K562 (cell line): ENCODE measurements around the gene NRG3. TPM values are rescaled to one million over a fixed set of nuclear protein-coding genes. Genes with fewer than 3 reads are reported as not detected.

Source experiments
- ATAC-seq: fragments of 200-7000 bp; cut with Tn5 transposase; 3 replicates; pipeline ENCODE4 v1.9.1; 2020; ENCODE audit warnings: moderate library complexity
- BruUV-seq: library from RNA; stranded (reverse); fragments of 400-500 nt; replicated peaks from 2 replicates; lab custom pipeline; 2021; lab: Mats Ljungman, UMichigan
- CTCF ChIA-PET: fragments of 300-600 bp; formaldehyde crosslinking; extraction: SDS; loops from one replicate; lab custom pipeline; 2021; ENCODE audit warnings: low intra/inter-chr PET ratio; lab: Yijun Ruan, JAX
- POLR2A ChIA-PET: fragments of 300-600, 350-650 bp; sonication (Branson Sonifier 250); formaldehyde crosslinking; extraction: SDS; loops from one replicate; lab custom pipeline; 2021; ENCODE audit warnings: antibody characterized with exemption, inconsistent platforms; lab: Yijun Ruan, JAX
- DNase-seq, 4 experiments: peaks; one replicate each; pipeline versions ENCODE4 v3.0.0 to v3.0.0-alpha.2; 2011 to 2018; ENCODE audit warnings: low spot score in 3 of 4, mixed read lengths in 3 of 4; ENCODE audit errors: extremely low read depth in 1 of 4
- FAIRE-seq: peaks from 2 replicates; lab custom pipeline; 2011; peaks lifted over from hg19 to GRCh38; lab: Jason Lieb, UNC
- H2AFZ ChIP-seq: 2 replicates; pipeline ENCODE4 v1.6.0; 2011; ENCODE audit warnings: low read depth, low read length, control low read depth, inconsistent platforms
- H3K27ac ChIP-seq: fragments of 200-600 bp; 3 replicates; pipeline ENCODE4 v1.8.0; 2011; ENCODE audit warnings: low read depth, mild to moderate bottlenecking, control low read depth, inconsistent platforms, low read length, moderate library complexity, mixed read lengths; ENCODE audit errors: extremely low read depth
- H3K27me3 ChIP-seq, 2 experiments: fragments of 300-600 bp in 1 of 2; 2 replicates in 1 of 2; 3 replicates in 1 of 2; pipeline versions ENCODE4 v1.6.0 to v1.8.0; 2011; ENCODE audit warnings: inconsistent platforms in 2 of 2, low read length in 2 of 2, mild to moderate bottlenecking in 1 of 2, mixed read lengths in 1 of 2, moderate library complexity in 1 of 2; ENCODE audit not compliant: control insufficient read depth in 2 of 2, insufficient read depth in 2 of 2
- H3K36me3 ChIP-seq: fragments of 300-600 bp; 3 replicates; pipeline ENCODE4 v1.8.0; 2011; ENCODE audit warnings: mild to moderate bottlenecking, low read length, inconsistent platforms; ENCODE audit not compliant: control insufficient read depth, insufficient read depth
- H3K4me1 ChIP-seq, 2 experiments: fragments of 200-600 bp in 1 of 2; replicated peaks in 1 of 2; 2 replicates in 1 of 2; 3 replicates in 1 of 2; pipeline versions ENCODE4 v1.5.1 to v1.8.0; 2011; ENCODE audit warnings: inconsistent platforms in 2 of 2, low read length in 2 of 2, mild to moderate bottlenecking in 1 of 2, mixed read lengths in 1 of 2, moderate library complexity in 1 of 2; ENCODE audit not compliant: control insufficient read depth in 2 of 2, insufficient read depth in 2 of 2
- H3K4me2 ChIP-seq: 2 replicates; pipeline ENCODE4 v1.6.1; 2011; ENCODE audit warnings: low read length, control low read depth, inconsistent platforms, mixed read lengths; ENCODE audit not compliant: insufficient read depth
- H3K4me3 ChIP-seq: fragments of 200-600 bp; sonication (generic), shearing (Covaris generic); 2 replicates; pipeline ENCODE4 v1.5.1; 2016; ENCODE audit warnings: control low read depth, inconsistent platforms
- H3K79me2 ChIP-seq: fragments of 200-600 bp; 3 replicates; pipeline ENCODE4 v1.8.0; 2011; ENCODE audit warnings: low read length, inconsistent platforms; ENCODE audit not compliant: control insufficient read depth, insufficient read depth
- H3K9ac ChIP-seq, 2 experiments: 2 replicates each; pipeline versions ENCODE4 v1.6.0 to v1.6.1; 2011; ENCODE audit warnings: low read depth in 2 of 2, low read length in 2 of 2, control low read depth in 1 of 2, inconsistent platforms in 1 of 2, mild to moderate bottlenecking in 1 of 2, mixed read lengths in 1 of 2; ENCODE audit not compliant: insufficient read depth in 1 of 2
- H3K9me1 ChIP-seq: one replicate; pipeline ENCODE4 v1.6.0; 2011; ENCODE audit warnings: inconsistent platforms, mild to moderate bottlenecking, low read length, moderate library complexity; ENCODE audit not compliant: control insufficient read depth, insufficient read depth
- H3K9me3 ChIP-seq: replicated peaks from 2 replicates; pipeline ENCODE4 v1.5.1; 2011; ENCODE audit warnings: low read depth, low read length, inconsistent platforms; ENCODE audit not compliant: control insufficient read depth, insufficient read depth
- H4K20me1 ChIP-seq: replicated peaks from 2 replicates; pipeline ENCODE4 v1.6.1; 2011; ENCODE audit warnings: low read length, inconsistent platforms, mixed read lengths; ENCODE audit not compliant: control insufficient read depth, insufficient read depth
- CBX8 ChIP-seq: fragments of 200-600 bp; sonication (generic); IDR thresholded peaks from 2 replicates; pipeline ENCODE4 v1.6.1; 2012; ENCODE audit warnings: borderline replicate concordance, mixed run types, low read depth, mild to moderate bottlenecking, moderate library complexity, mixed read lengths, low read length, control low read depth, inconsistent platforms; ENCODE audit not compliant: poor library complexity, severe bottlenecking; ENCODE audit errors: extremely low read depth
- CREB3 ChIP-seq: fragments of 450-650 bp; conservative IDR thresholded peaks from 2 replicates; pipeline ENCODE4 v1.6.1; 2016; ENCODE audit warnings: missing genetic modification characterization, low read depth, mild to moderate bottlenecking, missing compliant biosample characterization, moderate library complexity
- MBD1 ChIP-seq: fragments of 250-450 bp; sonication (Bioruptor Pico); IDR thresholded peaks from 2 replicates; pipeline ENCODE4 v1.8.0; 2022; ENCODE audit warnings: inconsistent platforms
- NCOA2 ChIP-seq, 2 experiments: fragments of 450-650 bp; IDR thresholded peaks; 2 replicates each; pipeline ENCODE4 v1.6.1; 2018; ENCODE audit warnings: mild to moderate bottlenecking in 2 of 2, moderate library complexity in 1 of 2; ENCODE audit not compliant: partially characterized antibody in 2 of 2
- PTRF ChIP-seq: fragments of 450-650 bp; IDR thresholded peaks from 2 replicates; pipeline ENCODE4 v1.6.1; 2016; ENCODE audit warnings: mild to moderate bottlenecking, missing genetic modification characterization, missing compliant biosample characterization
- SETDB1 ChIP-seq: IDR thresholded peaks from one replicate; pipeline ENCODE4 v1.6.1; 2012; ENCODE audit warnings: low read length, control low read depth, inconsistent platforms
- STAG1 ChIP-seq: sonication (generic); formaldehyde crosslinking; IDR thresholded peaks from 2 replicates; pipeline ENCODE4 v1.5.0; 2020; ENCODE audit warnings: missing genetic modification reagents, borderline replicate concordance
- YY1 ChIP-seq, 3 experiments: IDR thresholded peaks; 2 replicates each; pipeline ENCODE4 v1.6.1; 2011; ENCODE audit warnings: low read length in 2 of 3, mild to moderate bottlenecking in 2 of 3, moderate library complexity in 2 of 3, borderline replicate concordance in 1 of 3, control low read depth in 1 of 3, low read depth in 1 of 3; ENCODE audit not compliant: insufficient read depth in 3 of 3, insufficient replicate concordance in 2 of 3, control insufficient read depth in 1 of 3, insufficient read length in 1 of 3; ENCODE audit errors: extremely low read depth in 1 of 3
- ZBTB33 ChIP-seq: sonication (generic); formaldehyde crosslinking; IDR thresholded peaks from 2 replicates; pipeline ENCODE4 v1.8.1; 2023; ENCODE audit warnings: mild to moderate bottlenecking, missing genetic modification reagents
- in situ Hi-C: fragments of 300-500 bp; cut with MboI; formaldehyde crosslinking; loops from 4 replicates; pipeline ENCODE4 v1.15.0; 2018; ENCODE audit warnings: inconsistent platforms, mixed read lengths
- intact Hi-C: fragments of 100-400 bp; cut with micrococcal nuclease; formaldehyde crosslinking; loops from 2 replicates; pipeline ENCODE4 v1.14.2; 2022
- polyA plus RNA-seq, 8 experiments: library from polyadenylated mRNA; depleted of rRNA in 4 of 8; stranded (reverse) in 5 of 8; unstranded in 3 of 8; fragments of >200 nt; fragmentation: Nextera tagmentation in 2 of 8; fragmentation: Illumina TruSeq in 1 of 8; extraction: Ambion mirVana in 2 of 8; extraction: Trizol in 1 of 8; gene quantifications; 2 replicates each; pipeline versions ENCODE4 v1.2.1 to v1.2.3, GENCODE V29; 2011 to 2014; ENCODE audit warnings: inconsistent platforms in 1 of 8, missing spikeins in 1 of 8
- total RNA-seq, 7 experiments: library from RNA; depleted of rRNA in 6 of 7; stranded (reverse); fragments of >200 nt in 6 of 7; fragmentation: Illumina TruSeq in 2 of 7; extraction: Trizol in 2 of 7; gene quantifications; 2 replicates each; pipeline versions ENCODE4 v1.2.1 to v1.2.3, GENCODE V29; 2011 to 2021; ENCODE audit warnings: low replicate concordance in 1 of 7

Gene NRG3
- total and polyA plus RNA-seq, 9 of the 15 experiments (the other 6 are each of a cell fraction or from before 2014, with no cell fraction given) = not detected

GRCh38 chr10:82321724-82322123 lies 446.7 kb downstream of the NRG3 start:
- no peak overlapping the region for H3K4me2 ChIP-seq
- intact Hi-C loops = no loop called here
- H3K36me3 ChIP-seq = no peaks in the 10 kb centered on the region
- BruUV-seq = no TSS peak
- no peaks in the 10 kb centered on the region for H3K79me2 ChIP-seq
- H3K27me3 ChIP-seq = no peaks in the 10 kb centered on the region
- DNase-seq = no peak
- ATAC-seq = no peak
- no peaks in the 10 kb centered on the region for H3K4me1 ChIP-seq
- TF ChIP-seq SETDB1 (no peak), CBX8 (no peak), YY1 (IDR thresholded peaks at IDR 0.05; ENCODE audit: borderline replicate concordance in 1 of 3, control insufficient read depth in 1 of 3, extremely low read depth in 1 of 3, insufficient read depth in 3 of 3, insufficient read length in 1 of 3, insufficient replicate concordance in 2 of 3, low read depth in 1 of 3, low read length in 2 of 3) (no peak), CREB3 (tag) (no peak), STAG1 (no peak), MBD1 (no peak), ZBTB33 (CRISPR knock-in tag) (no peak), NCOA2 (IDR thresholded peaks at IDR 0.05; ENCODE audit: partially characterized antibody in 2 of 2) (no peak), PTRF (tag) (no peak)
- TF ChIP-seq, all 486 proteins: peak for 0
- H4K20me1 ChIP-seq = no peaks in the 10 kb centered on the region
- ChIA-PET CTCF (no interaction called here), POLR2A (no interaction called here)
- in situ Hi-C loops = no loop called here
- no peak overlapping the region for H3K4me3 ChIP-seq
- 0 out of 2 replicates have a peak, but pooled peaks cover 2% of the 10 kb centered on the region for H3K9me3 ChIP-seq
- no peak for FAIRE-seq
- H3K9me1 ChIP-seq = no peaks in the 10 kb centered on the region
- no peak overlapping the region for H3K9ac ChIP-seq
- no peak overlapping the region for H3K27ac ChIP-seq
- no peak overlapping the region for H2AFZ ChIP-seq
